ENCODE measurements around the gene SNX8. TPM values are rescaled to one million over a fixed set of nuclear protein-coding genes. Genes with fewer than 3 reads are reported as not detected.

Gene SNX8
- total RNA-seq, 1 donor from 2014 or later, result 8.3 TPM

GRCh38 chr7:2225336-2225735, 88.9 kb downstream of the SNX8 start:
- no peak for TF ChIP-seq CTCF (IDR thresholded peaks at IDR 0.05)
- H3K27ac ChIP-seq, result no peak overlapping the region
- intact Hi-C loops (cut with DNase I), result no loop called here
- H3K9me3 ChIP-seq, result no peaks in the 10 kb centered on the region
- DNase-seq (ENCODE audit: extremely low spot score in 2 of 2), result no peak
- peaks cover 0 to 42% of the 10 kb centered on the region in 2 donors for H3K36me3 ChIP-seq
- peaks cover 4% of the 10 kb centered on the region for H3K4me1 ChIP-seq
- no peak overlapping the region for H3K4me3 ChIP-seq
- H3K27me3 ChIP-seq, result no peaks in the 10 kb centered on the region

- Histone ChIP-seq H3K27ac (no peak overlapping the region), H3K27me3 (no peaks in the 10 kb centered on the region), H3K36me3 (peaks cover 0 to 42% of the 10 kb centered on the region in 2 donors), H3K4me3 (no peak overlapping the region), H3K4me1 (peaks cover under 1% of the 10 kb centered on the region), H3K9me3 (no peaks in the 10 kb centered on the region)
- TF ChIP-seq POLR2A (IDR thresholded peaks at IDR 0.05) (no peak), CTCF (IDR thresholded peaks at IDR 0.05) (no peak), POLR2AphosphoS5 (IDR thresholded peaks at IDR 0.05; ENCODE audit: insufficient read depth in 1 of 2, low read depth in 1 of 2) (no peak)
- DNase-seq (ENCODE audit: extremely low spot score in 2 of 2), result no peak
- intact Hi-C loops (cut with DNase I), result no loop called here
Measured at GRCh38 chr7:2224934-2225333, 89.3 kb downstream of the SNX8 start.

GRCh38 chr7:2224491-2224928, 89.7 kb downstream of the SNX8 start:
- peaks cover 0 to 38% of the 10 kb centered on the region in 2 donors for H3K36me3 ChIP-seq
- H3K4me1 ChIP-seq, result no peaks in the 10 kb centered on the region
- H3K9me3 ChIP-seq, result no peaks in the 10 kb centered on the region
- no peak for DNase-seq (ENCODE audit: extremely low spot score in 2 of 2)
- no peaks in the 10 kb centered on the region for H3K27me3 ChIP-seq
- H3K27ac ChIP-seq, result no peak overlapping the region
- no peak overlapping the region for H3K4me3 ChIP-seq
- no peak for TF ChIP-seq POLR2A (IDR thresholded peaks at IDR 0.05)
- TF ChIP-seq CTCF (IDR thresholded peaks at IDR 0.05), result no peak
- no peak for TF ChIP-seq POLR2AphosphoS5 (IDR thresholded peaks at IDR 0.05; ENCODE audit: insufficient read depth in 1 of 2, low read depth in 1 of 2)
- intact Hi-C loops (cut with DNase I), result no loop called here

- H3K9me3 ChIP-seq, result no peaks in the 10 kb centered on the region
- intact Hi-C loops (cut with DNase I), result no loop called here
- H3K4me1 ChIP-seq, result no peaks in the 10 kb centered on the region
- no peak for DNase-seq (ENCODE audit: extremely low spot score in 2 of 2)
- TF ChIP-seq POLR2AphosphoS5 (IDR thresholded peaks at IDR 0.05; ENCODE audit: insufficient read depth in 1 of 2, low read depth in 1 of 2), result no peak
- no peak for TF ChIP-seq POLR2A (IDR thresholded peaks at IDR 0.05)
- TF ChIP-seq CTCF (IDR thresholded peaks at IDR 0.05), result no peak
- peaks cover 0 to 36% of the 10 kb centered on the region in 2 donors for H3K36me3 ChIP-seq
- no peaks in the 10 kb centered on the region for H3K27me3 ChIP-seq
- H3K4me3 ChIP-seq, result no peak overlapping the region
- no peak overlapping the region for H3K27ac ChIP-seq
Measured at GRCh38 chr7:2223321-2223720, 90.9 kb downstream of the SNX8 start.

GRCh38 chr7:2222516-2222915, 91.7 kb downstream of the SNX8 start:
- TF ChIP-seq POLR2AphosphoS5 (IDR thresholded peaks at IDR 0.05; ENCODE audit: insufficient read depth in 1 of 2, low read depth in 1 of 2) (no peak), CTCF (IDR thresholded peaks at IDR 0.05) (no peak), POLR2A (IDR thresholded peaks at IDR 0.05) (no peak)
- Histone ChIP-seq H3K4me1 (no peaks in the 10 kb centered on the region), H3K9me3 (no peaks in the 10 kb centered on the region), H3K4me3 (no peak overlapping the region), H3K27ac (no peak overlapping the region), H3K36me3 (peaks cover 0 to 43% of the 10 kb centered on the region in 2 donors), H3K27me3 (no peaks in the 10 kb centered on the region)
- intact Hi-C loops (cut with DNase I), result no loop called here
- DNase-seq (ENCODE audit: extremely low spot score in 2 of 2), result no peak

Measured in vagina (tissue), 2 donors.